ENCODE data around the gene TUBA4B.

DNA sequence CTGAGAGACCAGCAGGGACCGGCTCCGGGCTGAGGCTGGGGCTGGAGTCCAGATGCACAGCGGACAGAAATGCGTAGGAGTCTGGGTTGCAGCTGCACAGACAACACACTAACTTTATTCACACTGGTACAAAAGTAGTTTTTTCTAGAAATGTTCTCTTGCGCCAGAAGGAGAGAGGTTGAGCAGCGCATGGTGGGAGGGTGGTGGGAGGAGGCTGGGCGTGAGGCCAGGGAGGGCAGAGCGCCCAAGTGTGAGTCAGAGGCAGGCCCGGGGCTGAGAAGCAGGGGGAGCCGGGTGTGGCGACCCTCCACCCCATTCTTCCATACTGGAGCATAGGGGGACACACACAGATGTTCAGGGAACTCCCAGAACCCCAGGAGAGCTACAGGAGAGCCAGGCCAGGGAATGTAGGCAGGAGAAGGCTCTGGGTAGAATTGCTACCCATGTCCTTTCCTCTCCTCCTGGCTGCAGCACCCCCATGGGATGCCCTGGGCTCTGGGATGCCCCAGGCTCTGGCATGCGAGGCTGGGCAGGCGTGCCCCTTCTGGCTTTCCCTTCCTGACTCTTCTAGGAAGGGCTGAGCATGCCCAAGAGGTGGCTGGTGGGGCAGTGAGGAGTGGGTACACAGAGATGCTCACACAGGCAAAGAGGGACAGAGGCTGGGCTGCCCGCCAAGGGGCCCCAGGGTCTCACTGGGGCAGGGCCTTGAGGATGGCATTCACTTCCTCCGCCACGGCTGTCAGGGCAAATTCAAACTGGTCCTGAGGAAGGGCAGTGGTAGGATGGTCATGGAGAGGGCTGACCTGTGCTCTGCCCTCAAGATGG, 36.7 kb downstream of the TUBA4B start:
- TF ChIP-seq, protein P1, sequence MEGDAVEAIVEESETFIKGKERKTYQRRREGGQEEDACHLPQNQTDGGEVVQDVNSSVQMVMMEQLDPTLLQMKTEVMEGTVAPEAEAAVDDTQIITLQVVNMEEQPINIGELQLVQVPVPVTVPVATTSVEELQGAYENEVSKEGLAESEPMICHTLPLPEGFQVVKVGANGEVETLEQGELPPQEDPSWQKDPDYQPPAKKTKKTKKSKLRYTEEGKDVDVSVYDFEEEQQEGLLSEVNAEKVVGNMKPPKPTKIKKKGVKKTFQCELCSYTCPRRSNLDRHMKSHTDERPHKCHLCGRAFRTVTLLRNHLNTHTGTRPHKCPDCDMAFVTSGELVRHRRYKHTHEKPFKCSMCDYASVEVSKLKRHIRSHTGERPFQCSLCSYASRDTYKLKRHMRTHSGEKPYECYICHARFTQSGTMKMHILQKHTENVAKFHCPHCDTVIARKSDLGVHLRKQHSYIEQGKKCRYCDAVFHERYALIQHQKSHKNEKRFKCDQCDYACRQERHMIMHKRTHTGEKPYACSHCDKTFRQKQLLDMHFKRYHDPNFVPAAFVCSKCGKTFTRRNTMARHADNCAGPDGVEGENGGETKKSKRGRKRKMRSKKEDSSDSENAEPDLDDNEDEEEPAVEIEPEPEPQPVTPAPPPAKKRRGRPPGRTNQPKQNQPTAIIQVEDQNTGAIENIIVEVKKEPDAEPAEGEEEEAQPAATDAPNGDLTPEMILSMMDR (IDR thresholded peaks at IDR 0.05; ENCODE audit: extremely low read depth in 1 of 2, insufficient read depth in 1 of 2, low read depth in 1 of 2, low read length in 2 of 2), result no peak
- TF ChIP-seq, protein P2, sequence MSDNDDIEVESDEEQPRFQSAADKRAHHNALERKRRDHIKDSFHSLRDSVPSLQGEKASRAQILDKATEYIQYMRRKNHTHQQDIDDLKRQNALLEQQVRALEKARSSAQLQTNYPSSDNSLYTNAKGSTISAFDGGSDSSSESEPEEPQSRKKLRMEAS (IDR thresholded peaks at IDR 0.05; ENCODE audit: insufficient read depth, insufficient read length), result no peak
- no peak for TF ChIP-seq MYC (IDR thresholded peaks at IDR 0.05; ENCODE audit: low read depth, low read length)

Measured in endothelial cell of umbilical vein (primary cell).